Body of pancreas (tissue), 4 donors: Measurements from ENCODE around the gene UBXN4. TPM values are rescaled to one million over a fixed set of nuclear protein-coding genes. Genes with fewer than 3 reads are reported as not detected.
"Not testable (repeated sequence)": the region's sequence is repeated elsewhere in the genome, so short reads cannot be mapped to it uniquely, and the experiment has no call there.

Experiments used
- ATAC-seq: fragments of 150-250 bp; one replicate; pipeline ENCODE4 v1.9.1; 2016
- DNase-seq, 4 donors: peaks; one replicate each; pipeline ENCODE4 v3.0.0-alpha.2; 2019
- H3K27ac ChIP-seq, 4 donors: fragments of 200-600 bp; sonication (generic); 1 replicate in 3 of 4; 2 replicates in 1 of 4; pipeline versions ENCODE4 v1.5.1 to v1.6.1; 2016 to 2019; ENCODE audit warnings: mild to moderate bottlenecking in 1 of 4, mixed read lengths in 1 of 4, moderate library complexity in 1 of 4
- H3K27me3 ChIP-seq, 2 donors: fragments of 200-600 bp; sonication (generic); one replicate each; pipeline ENCODE4 v1.6.0; 2016; ENCODE audit warnings: mild to moderate bottlenecking in 1 of 2
- H3K36me3 ChIP-seq, 2 donors: fragments of 200-600 bp; sonication (generic); replicated peaks in 1 of 2; 2 replicates each; pipeline ENCODE4 v1.5.1; 2016; ENCODE audit warnings: low read depth in 2 of 2; ENCODE audit not compliant: insufficient read depth in 1 of 2
- H3K4me1 ChIP-seq: fragments of 200-600 bp; sonication (generic); one replicate; pipeline ENCODE4 v1.6.0; 2016
- H3K4me3 ChIP-seq, 2 donors: fragments of 200-600 bp; sonication (generic); 1 replicate in 1 of 2; 2 replicates in 1 of 2; pipeline ENCODE4 v1.5.1; 2016 to 2019
- H3K9me3 ChIP-seq, 3 donors: fragments of 200-600 bp; sonication (generic); 1 replicate in 2 of 3; 2 replicates in 1 of 3; pipeline ENCODE4 v1.5.1; 2016
- POLR2A ChIP-seq, 3 donors: fragments of 450-650 bp; IDR thresholded peaks; one replicate each; pipeline ENCODE4 v1.6.1; 2016; ENCODE audit warnings: antibody characterized with exemption in 3 of 3, mild to moderate bottlenecking in 2 of 3
- WGBS, 2 donors: methylation state at CpG; one replicate each; pipeline ENCODE4 v1.1.5; 2017; 5-methylcytosine and 5-hydroxymethylcytosine counted together
- intact Hi-C: fragments of 100-400 bp; cut with DNase I; formaldehyde crosslinking; loops from one replicate; pipeline ENCODE4 v1.15.1; 2023
- total RNA-seq, 2 donors: library from RNA; depleted of rRNA; stranded (reverse); fragments of >200 nt; gene quantifications; one replicate each; pipeline ENCODE4 v1.1.0, GENCODE V29; 2016
- TF ChIP-seq, protein P1 (sequence below), 7 experiments: fragments of 450-650 bp in 4 of 7; fragments of 200-600 bp in 3 of 7; sonication (generic) in 3 of 7; IDR thresholded peaks; one replicate each; pipeline ENCODE4 v1.5.1; 2016 to 2019; ENCODE audit warnings: antibody characterized with exemption in 7 of 7

The UBXN4 gene
- total RNA-seq, 2 donors from 2014 or later: 55.7 to 70.3 TPM

DNA sequence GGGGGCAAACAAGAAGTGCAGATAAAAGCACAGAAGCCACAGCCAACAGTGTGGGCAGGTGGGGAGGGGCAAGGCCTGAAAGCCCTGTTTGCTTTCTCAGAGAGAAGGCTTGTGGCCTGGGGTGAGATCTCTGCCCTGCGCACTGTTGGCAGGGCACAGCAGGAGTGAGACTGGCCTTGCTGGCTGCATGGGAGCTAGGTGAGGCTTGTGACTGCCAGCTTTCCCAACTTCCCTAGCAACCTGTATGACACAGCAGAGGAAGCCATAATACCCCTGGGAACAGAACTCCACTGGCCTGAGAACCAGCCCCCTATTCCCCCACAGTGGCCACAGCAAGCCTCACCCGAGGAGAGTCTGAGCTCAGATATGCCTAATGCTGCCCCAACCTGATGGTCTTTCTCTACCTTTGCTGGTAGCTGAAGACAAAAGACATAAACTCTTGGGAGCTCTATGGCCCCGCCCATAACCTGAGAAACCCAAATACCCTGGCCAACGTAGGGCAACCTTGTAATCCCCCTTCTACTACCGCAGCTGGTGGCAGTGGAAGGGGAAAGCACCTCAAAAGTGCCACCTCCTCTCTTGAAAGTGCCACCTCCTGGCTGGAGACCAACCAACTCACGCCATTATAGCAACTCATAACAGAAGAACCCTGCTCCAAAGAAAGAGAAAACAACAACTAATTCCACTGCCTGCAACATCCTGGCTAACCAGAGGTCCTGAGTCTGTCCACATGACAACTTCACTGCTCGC, 50.9 kb downstream of the UBXN4 start:
- no peak overlapping the region for H3K4me3 ChIP-seq
- H3K36me3 ChIP-seq: no peaks in the 10 kb centered on the region
- no peaks in the 10 kb centered on the region for H3K27me3 ChIP-seq
- intact Hi-C loops: loop anchor here (10.0 kb wide), 1 partner anchor 808 kb away; no protein-coding TSS in a partner anchor
- WGBS, 2 donors: 68 to 86% methylated on average over 6 to 7 of the region's 7 CpGs
- ATAC-seq (peak; percentile 53), DNase-seq (peak; percentile 29 to 64 (median 44))
- H3K27ac ChIP-seq: peak overlapping the region in 2 of 4 donors; percentile 24 to 32
- TF ChIP-seq, protein P1, sequence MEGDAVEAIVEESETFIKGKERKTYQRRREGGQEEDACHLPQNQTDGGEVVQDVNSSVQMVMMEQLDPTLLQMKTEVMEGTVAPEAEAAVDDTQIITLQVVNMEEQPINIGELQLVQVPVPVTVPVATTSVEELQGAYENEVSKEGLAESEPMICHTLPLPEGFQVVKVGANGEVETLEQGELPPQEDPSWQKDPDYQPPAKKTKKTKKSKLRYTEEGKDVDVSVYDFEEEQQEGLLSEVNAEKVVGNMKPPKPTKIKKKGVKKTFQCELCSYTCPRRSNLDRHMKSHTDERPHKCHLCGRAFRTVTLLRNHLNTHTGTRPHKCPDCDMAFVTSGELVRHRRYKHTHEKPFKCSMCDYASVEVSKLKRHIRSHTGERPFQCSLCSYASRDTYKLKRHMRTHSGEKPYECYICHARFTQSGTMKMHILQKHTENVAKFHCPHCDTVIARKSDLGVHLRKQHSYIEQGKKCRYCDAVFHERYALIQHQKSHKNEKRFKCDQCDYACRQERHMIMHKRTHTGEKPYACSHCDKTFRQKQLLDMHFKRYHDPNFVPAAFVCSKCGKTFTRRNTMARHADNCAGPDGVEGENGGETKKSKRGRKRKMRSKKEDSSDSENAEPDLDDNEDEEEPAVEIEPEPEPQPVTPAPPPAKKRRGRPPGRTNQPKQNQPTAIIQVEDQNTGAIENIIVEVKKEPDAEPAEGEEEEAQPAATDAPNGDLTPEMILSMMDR (IDR thresholded peaks at IDR 0.05): no peak
- no peak for TF ChIP-seq POLR2A (IDR thresholded peaks at IDR 0.05)
- H3K4me1 ChIP-seq: peaks cover 4% of the 10 kb centered on the region
- H3K9me3 ChIP-seq: no peaks in the 10 kb centered on the region

DNA sequence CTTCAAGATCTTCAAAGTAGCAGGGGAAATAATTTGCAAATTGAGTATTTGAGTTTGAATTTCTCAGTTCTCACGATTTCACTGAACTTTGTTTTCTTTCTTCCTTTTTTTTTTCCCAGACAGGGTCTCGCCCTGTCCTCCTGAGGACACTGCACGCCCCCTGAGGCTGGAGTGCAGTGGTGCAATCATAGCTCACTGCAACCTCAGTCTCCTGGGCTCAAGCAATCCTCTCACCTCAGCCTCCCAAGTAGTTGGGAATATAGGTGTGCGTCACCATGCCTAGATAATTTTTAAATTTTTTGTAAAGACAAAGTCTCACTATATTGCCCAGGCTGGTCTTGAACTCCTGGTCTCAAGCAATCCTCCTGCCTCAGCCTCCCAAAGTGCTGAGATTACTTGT, 54.0 kb downstream of the UBXN4 start:
- not testable (repeated sequence) for ATAC-seq, H3K27me3 ChIP-seq, H3K4me3 ChIP-seq, H3K4me1 ChIP-seq, DNase-seq, H3K9me3 ChIP-seq, H3K27ac ChIP-seq, H3K36me3 ChIP-seq
- intact Hi-C loops: loop anchor here (10.0 kb wide), 1 partner anchor 811 kb away; no protein-coding TSS in a partner anchor
- WGBS, 2 donors: 71 to 73% methylated on average over 4 of the region's 4 CpGs

DNA sequence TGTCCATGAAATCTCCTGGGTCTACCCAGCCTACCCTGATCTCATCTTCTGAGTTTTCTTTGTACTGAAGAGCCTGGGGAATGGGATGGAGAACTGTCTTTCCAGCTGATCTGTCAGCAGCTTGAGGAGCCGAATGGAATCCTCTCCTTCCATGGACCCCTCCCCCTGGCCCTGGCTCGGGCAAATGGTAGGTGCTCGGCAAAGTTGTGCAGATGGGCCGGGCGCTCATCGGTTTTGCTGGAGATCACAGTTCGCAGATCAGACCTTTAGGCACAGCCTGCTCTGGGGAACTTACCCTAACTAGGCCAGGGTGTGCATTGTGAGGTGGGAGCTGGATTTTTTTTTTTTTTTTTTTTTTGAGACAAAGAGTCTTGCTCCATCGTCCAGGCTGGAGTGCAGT, 55.0 kb downstream of the UBXN4 start:
- 81 to 94% methylated on average over 8 of the region's 8 CpGs for WGBS, 2 donors
- no peak for ATAC-seq
- H3K36me3 ChIP-seq: no peaks in the 10 kb centered on the region
- H3K4me1 ChIP-seq: peaks cover 5% of the 10 kb centered on the region
- TF ChIP-seq POLR2A (IDR thresholded peaks at IDR 0.05): no peak
- TF ChIP-seq, protein P1 (IDR thresholded peaks at IDR 0.05): no peak
- peaks cover 0 to 9% (median 0%) of the 10 kb centered on the region in 3 donors for H3K9me3 ChIP-seq
- H3K27ac ChIP-seq: no peak overlapping the region
- no peak for DNase-seq
- H3K27me3 ChIP-seq: no peaks in the 10 kb centered on the region
- H3K4me3 ChIP-seq: no peak overlapping the region
- intact Hi-C loops: loop anchor here (10.0 kb wide), 1 partner anchor 812 kb away; no protein-coding TSS in a partner anchor

DNA sequence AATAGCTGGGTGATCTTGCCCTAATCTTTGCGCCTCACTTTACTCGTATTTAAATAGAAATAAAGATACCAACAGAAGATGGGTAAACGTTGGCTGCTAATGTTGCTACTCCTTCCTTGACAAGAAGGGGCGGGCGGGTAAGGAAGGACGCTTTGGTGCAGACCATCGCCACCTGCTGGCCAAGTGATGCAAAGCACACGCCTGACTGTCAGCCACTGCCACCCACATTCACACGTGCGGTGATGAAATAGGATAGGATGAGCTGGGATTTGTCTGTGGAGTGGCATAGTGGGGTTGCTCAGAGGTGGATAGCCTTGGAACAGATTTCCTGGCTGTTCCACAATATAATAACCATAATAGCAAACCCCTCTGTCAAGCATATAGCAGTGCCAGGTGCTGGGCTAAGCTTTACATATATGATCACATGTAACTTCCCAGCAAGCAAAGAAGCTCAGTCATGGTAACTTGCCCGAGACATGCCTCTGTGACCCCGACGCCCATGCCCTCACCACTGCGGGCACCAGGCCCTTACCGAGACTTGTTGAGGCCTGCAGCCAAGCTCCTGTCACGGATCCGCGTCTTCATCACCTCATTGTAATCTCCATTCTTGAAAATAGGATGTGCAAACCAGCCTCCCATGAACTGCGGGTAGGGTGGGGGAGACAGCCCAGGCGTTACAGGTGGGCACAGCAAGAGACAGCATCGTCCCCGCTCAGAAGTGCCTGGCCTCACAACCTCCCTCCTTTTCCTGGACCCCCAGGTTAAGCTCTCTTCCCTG, 56.0 kb downstream of the UBXN4 start:
- ATAC-seq (peak; percentile 79), DNase-seq (peak; percentile 76 to 79 (median 78))
- peaks cover 0 to 9% (median 0%) of the 10 kb centered on the region in 3 donors for H3K9me3 ChIP-seq
- TF ChIP-seq, protein P1 (IDR thresholded peaks at IDR 0.05): peak; percentile 74 to 88 (median 79)
- no peak for TF ChIP-seq POLR2A (IDR thresholded peaks at IDR 0.05)
- H3K4me1 ChIP-seq: peaks cover 5% of the 10 kb centered on the region
- intact Hi-C loops: loop anchor here (10.0 kb wide), 1 partner anchor 813 kb away; no protein-coding TSS in a partner anchor
- 39% methylated on average over 22 of the region's 22 CpGs for WGBS, 2 donors
- H3K4me3 ChIP-seq: no peak overlapping the region
- no peak overlapping the region for H3K27ac ChIP-seq
- no peaks in the 10 kb centered on the region for H3K36me3 ChIP-seq
- H3K27me3 ChIP-seq: no peaks in the 10 kb centered on the region

DNA sequence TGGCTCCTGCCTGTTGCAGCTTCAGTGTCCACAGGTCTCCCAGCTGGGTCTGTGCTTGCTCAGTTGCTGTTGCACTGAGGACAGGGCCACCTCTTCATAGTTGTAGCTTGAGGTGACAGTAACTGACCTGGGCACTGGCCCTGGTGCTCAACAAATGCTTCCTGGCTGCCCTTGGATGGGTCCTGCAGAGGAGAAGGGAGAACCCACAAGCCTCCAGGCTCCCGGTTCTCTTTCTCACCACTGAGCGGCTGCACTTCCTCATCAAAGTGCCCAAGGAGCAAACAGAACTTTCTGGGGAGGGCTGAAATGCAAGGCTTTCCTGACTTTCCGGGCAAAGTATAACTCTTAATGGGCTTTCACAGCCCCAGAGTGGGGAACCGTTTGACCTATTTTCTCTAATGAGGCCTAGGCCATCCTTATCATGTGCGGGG, 56.6 kb downstream of the UBXN4 start:
- no peak for TF ChIP-seq POLR2A (IDR thresholded peaks at IDR 0.05)
- 48 to 71% methylated on average over 4 to 5 of the region's 5 CpGs for WGBS, 2 donors
- ATAC-seq: no peak
- H3K36me3 ChIP-seq: no peaks in the 10 kb centered on the region
- peaks cover 5% of the 10 kb centered on the region for H3K4me1 ChIP-seq
- H3K27me3 ChIP-seq: no peaks in the 10 kb centered on the region
- no peak for DNase-seq
- H3K9me3 ChIP-seq: peaks cover 0 to 9% (median 0%) of the 10 kb centered on the region in 3 donors
- H3K27ac ChIP-seq: no peak overlapping the region
- H3K4me3 ChIP-seq: no peak overlapping the region
- intact Hi-C loops: loop anchor here (10.0 kb wide), 1 partner anchor 813 kb away; no protein-coding TSS in a partner anchor
